DOHH2 (cell line): ENCODE data around the gene CTSZ.

Experiments used
- EZH2phosphoT487 ChIP-seq: fragments of 200-600 bp; sonication (generic); IDR thresholded peaks from 2 replicates; pipeline ENCODE4 v1.6.1; 2017; ENCODE audit warnings: borderline replicate concordance, mild to moderate bottlenecking, antibody characterized with exemption, low read length, moderate library complexity, mixed read lengths
- TF ChIP-seq, protein P1 (sequence below): fragments of 200-600 bp; sonication (generic); IDR thresholded peaks from one replicate; pipeline ENCODE4 v1.5.1; 2014; ENCODE audit warnings: antibody characterized with exemption, mild to moderate bottlenecking, low read depth, low read length; ENCODE audit not compliant: poor library complexity, severe bottlenecking

DNA sequence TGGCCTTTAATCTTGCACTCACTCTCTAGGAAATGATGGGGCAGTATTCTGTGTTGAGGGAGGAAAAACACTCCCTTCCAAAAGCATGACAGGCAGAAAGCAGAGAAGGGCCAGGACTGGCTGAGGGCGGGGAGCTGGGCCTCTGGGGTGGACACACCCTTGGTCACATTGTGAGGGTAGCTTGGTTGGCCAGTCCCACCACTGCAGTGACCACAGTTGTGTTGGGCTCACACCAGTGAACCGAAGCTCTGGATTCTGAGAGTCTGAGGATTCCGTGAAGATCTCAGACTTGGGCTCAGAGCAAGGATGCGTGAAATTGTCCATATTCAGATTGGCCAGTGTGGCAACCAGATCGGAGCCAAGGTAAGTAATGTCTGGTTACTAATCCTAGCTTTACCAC is 12.2 kb upstream of the CTSZ start, which contains the start of gene TUBB1:
- no peak for TF ChIP-seq EZH2phosphoT487
- TF ChIP-seq, protein P1, sequence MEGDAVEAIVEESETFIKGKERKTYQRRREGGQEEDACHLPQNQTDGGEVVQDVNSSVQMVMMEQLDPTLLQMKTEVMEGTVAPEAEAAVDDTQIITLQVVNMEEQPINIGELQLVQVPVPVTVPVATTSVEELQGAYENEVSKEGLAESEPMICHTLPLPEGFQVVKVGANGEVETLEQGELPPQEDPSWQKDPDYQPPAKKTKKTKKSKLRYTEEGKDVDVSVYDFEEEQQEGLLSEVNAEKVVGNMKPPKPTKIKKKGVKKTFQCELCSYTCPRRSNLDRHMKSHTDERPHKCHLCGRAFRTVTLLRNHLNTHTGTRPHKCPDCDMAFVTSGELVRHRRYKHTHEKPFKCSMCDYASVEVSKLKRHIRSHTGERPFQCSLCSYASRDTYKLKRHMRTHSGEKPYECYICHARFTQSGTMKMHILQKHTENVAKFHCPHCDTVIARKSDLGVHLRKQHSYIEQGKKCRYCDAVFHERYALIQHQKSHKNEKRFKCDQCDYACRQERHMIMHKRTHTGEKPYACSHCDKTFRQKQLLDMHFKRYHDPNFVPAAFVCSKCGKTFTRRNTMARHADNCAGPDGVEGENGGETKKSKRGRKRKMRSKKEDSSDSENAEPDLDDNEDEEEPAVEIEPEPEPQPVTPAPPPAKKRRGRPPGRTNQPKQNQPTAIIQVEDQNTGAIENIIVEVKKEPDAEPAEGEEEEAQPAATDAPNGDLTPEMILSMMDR: no peak
